GM23338 (cell line): Measurements from ENCODE around the gene DNAH10.

Experiments used
- CREB1 ChIP-seq: fragments of 250-450 bp; sonication (Bioruptor Pico); IDR thresholded peaks from 2 replicates; pipeline ENCODE4 v1.5.0; 2020; ENCODE audit warnings: low read depth, mild to moderate bottlenecking, moderate library complexity
- CTCF ChIP-seq, 2 experiments: fragments of 200-600 bp in 1 of 2; sonication (generic) in 1 of 2; conservative IDR thresholded peaks; 2 replicates each; pipeline versions ENCODE4 v1.5.1 to v1.6.1; 2016 to 2017; ENCODE audit warnings: antibody characterized with exemption in 2 of 2, low read depth in 2 of 2, mild to moderate bottlenecking in 2 of 2, moderate library complexity in 1 of 2
- ETS1 ChIP-seq: IDR thresholded peaks from 2 replicates; pipeline ENCODE4 v1.6.1; 2016; ENCODE audit warnings: antibody characterized with exemption
- EZH2 ChIP-seq: fragments of 200-600 bp; sonication (generic); IDR thresholded peaks from one replicate; pipeline ENCODE4 v1.8.0; 2017; ENCODE audit warnings: antibody characterized with exemption, mild to moderate bottlenecking, low read depth; ENCODE audit not compliant: unreplicated experiment
- EZH2phosphoT487 ChIP-seq: fragments of 200-600 bp; sonication (generic); IDR thresholded peaks from one replicate; pipeline ENCODE4 v1.8.1; 2018; ENCODE audit warnings: antibody characterized with exemption; ENCODE audit not compliant: unreplicated experiment
- JUNB ChIP-seq: IDR thresholded peaks from one replicate; pipeline ENCODE4 v1.6.1; 2016; ENCODE audit warnings: antibody characterized with exemption; ENCODE audit not compliant: unreplicated experiment
- POLR2AphosphoS5 ChIP-seq: IDR thresholded peaks from 2 replicates; pipeline ENCODE4 v1.6.1; 2016; ENCODE audit warnings: antibody characterized with exemption, low read depth
- REST ChIP-seq: IDR thresholded peaks from one replicate; pipeline ENCODE4 v1.6.1; 2018; ENCODE audit warnings: antibody characterized with exemption; ENCODE audit not compliant: unreplicated experiment
- ZNF114 ChIP-seq: fragments of 250-450 bp; sonication (Bioruptor Pico); IDR thresholded peaks from 2 replicates; pipeline ENCODE4 v1.5.0; 2020; ENCODE audit warnings: mild to moderate bottlenecking, moderate library complexity

GRCh38 chr12:123779551-123779950, 17.4 kb downstream of the DNAH10 start:
- no peak for TF ChIP-seq CTCF (conservative IDR thresholded peaks at IDR 0.05; ENCODE audit: low read depth in 2 of 2)
- no peak for TF ChIP-seq CREB1 (CRISPR knock-in tag)
- no peak for TF ChIP-seq POLR2AphosphoS5
- TF ChIP-seq REST: no peak
- no peak for TF ChIP-seq ZNF114 (CRISPR knock-in tag)
- TF ChIP-seq EZH2phosphoT487: no peak
- TF ChIP-seq EZH2: no peak
- TF ChIP-seq ETS1: no peak
- TF ChIP-seq JUNB: no peak
